AG04450 (cell line): ENCODE measurements around the gene SOX30. TPM values are rescaled to one million over a fixed set of nuclear protein-coding genes. Genes with fewer than 3 reads are reported as not detected.

Experiments
- CTCF ChIA-PET: fragments of 300-600, 350-600 bp; formaldehyde crosslinking; extraction: SDS; loops from one replicate; lab custom pipeline; 2022; ENCODE audit warnings: antibody characterized with exemption, inconsistent platforms; lab: Charles Lee
- POLR2A ChIA-PET: fragments of 350-600 bp; formaldehyde crosslinking; extraction: SDS; loops from one replicate; lab custom pipeline; 2021; ENCODE audit warnings: antibody characterized with exemption, inconsistent platforms; lab: Yijun Ruan, JAX
- DNase-seq: peaks from one replicate; pipeline ENCODE4 v3.0.0-alpha.2; 2011; ENCODE audit warnings: low read depth, low spot score
- H3K27ac ChIP-seq: one replicate; pipeline ENCODE4 v1.5.1; 2012; ENCODE audit warnings: low read depth, low read length, control low read depth
- H3K27me3 ChIP-seq: one replicate; pipeline ENCODE4 v1.6.0; 2012; ENCODE audit warnings: low read length; ENCODE audit not compliant: control insufficient read depth, insufficient read depth
- H3K4me3 ChIP-seq: 2 replicates; pipeline ENCODE4 v1.5.1; 2011; ENCODE audit warnings: mild to moderate bottlenecking, low read depth, low read length, control low read depth
- H3K9me3 ChIP-seq: 2 replicates; pipeline ENCODE4 v1.5.1; 2012; ENCODE audit warnings: low read length; ENCODE audit not compliant: control insufficient read depth, insufficient read depth
- polyA plus RNA-seq: library from polyadenylated mRNA; depleted of rRNA; stranded (reverse); fragments of >200 nt; gene quantifications from 2 replicates; pipeline ENCODE4 v1.2.3, GENCODE V29; 2011
- TF ChIP-seq, protein P1 (sequence below): IDR thresholded peaks from 2 replicates; pipeline ENCODE4 v1.5.1; 2011; ENCODE audit warnings: low read depth, low read length, control low read depth, inconsistent platforms

The SOX30 gene
- polyA plus RNA-seq, 1 experiment: 0.05 TPM

DNA sequence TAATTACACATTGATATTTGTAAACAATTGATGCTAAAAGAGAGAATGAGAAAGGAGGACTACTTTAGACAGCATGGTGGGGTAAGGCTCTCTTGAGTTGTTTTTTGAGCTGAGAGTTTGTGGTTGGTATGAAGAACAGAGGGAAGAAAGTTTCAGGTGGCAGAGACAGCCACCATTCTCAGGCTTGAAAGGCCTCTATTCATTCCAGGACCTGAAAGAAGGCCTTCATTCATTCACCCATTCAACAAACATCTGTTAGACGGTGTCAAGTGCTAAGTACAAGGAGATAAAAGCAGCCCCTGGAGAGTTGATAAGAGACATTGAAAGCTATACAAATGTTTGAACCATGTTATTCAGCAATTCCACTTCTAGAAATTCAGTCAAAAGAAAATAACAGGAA lies 55.0 kb downstream of the SOX30 start:
- Histone ChIP-seq H3K4me3 (no peak overlapping the region), H3K27me3 (no peaks in the 10 kb centered on the region), H3K27ac (no peak overlapping the region), H3K9me3 (no peaks in the 10 kb centered on the region)
- no peak for DNase-seq
- ChIA-PET CTCF (no interaction called here), POLR2A (no interaction called here)
- TF ChIP-seq, protein P1, sequence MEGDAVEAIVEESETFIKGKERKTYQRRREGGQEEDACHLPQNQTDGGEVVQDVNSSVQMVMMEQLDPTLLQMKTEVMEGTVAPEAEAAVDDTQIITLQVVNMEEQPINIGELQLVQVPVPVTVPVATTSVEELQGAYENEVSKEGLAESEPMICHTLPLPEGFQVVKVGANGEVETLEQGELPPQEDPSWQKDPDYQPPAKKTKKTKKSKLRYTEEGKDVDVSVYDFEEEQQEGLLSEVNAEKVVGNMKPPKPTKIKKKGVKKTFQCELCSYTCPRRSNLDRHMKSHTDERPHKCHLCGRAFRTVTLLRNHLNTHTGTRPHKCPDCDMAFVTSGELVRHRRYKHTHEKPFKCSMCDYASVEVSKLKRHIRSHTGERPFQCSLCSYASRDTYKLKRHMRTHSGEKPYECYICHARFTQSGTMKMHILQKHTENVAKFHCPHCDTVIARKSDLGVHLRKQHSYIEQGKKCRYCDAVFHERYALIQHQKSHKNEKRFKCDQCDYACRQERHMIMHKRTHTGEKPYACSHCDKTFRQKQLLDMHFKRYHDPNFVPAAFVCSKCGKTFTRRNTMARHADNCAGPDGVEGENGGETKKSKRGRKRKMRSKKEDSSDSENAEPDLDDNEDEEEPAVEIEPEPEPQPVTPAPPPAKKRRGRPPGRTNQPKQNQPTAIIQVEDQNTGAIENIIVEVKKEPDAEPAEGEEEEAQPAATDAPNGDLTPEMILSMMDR: no peak

DNA sequence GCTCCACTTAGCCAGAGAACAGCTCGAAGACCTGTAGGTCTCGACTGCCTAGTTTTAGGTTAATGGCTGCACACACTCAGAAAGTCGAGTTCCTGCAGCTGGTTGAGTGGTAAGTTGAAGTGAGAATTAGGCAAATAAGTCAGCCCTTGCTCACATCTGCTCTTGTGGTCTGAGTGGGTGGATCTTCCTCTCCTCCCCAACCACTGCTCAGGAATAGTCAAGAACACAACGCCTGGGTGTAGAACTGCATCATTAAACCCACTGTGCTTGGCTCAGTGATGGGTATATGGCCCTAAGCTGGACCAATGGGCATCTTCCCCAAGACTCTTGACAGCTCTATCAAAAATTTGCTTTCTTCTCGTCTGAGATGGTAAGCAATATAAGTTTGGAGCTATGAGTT lies 55.8 kb downstream of the SOX30 start:
- ChIA-PET POLR2A (no interaction called here), CTCF (interaction anchor here (0.6 kb wide), 1 partner anchor 353 kb away, joined by 3 read pairs; no protein-coding TSS in a partner anchor)
- Histone ChIP-seq H3K4me3 (no peak overlapping the region), H3K27me3 (no peaks in the 10 kb centered on the region), H3K9me3 (no peaks in the 10 kb centered on the region), H3K27ac (no peak overlapping the region)
- TF ChIP-seq, protein P1: no peak
- DNase-seq: no peak

DNA sequence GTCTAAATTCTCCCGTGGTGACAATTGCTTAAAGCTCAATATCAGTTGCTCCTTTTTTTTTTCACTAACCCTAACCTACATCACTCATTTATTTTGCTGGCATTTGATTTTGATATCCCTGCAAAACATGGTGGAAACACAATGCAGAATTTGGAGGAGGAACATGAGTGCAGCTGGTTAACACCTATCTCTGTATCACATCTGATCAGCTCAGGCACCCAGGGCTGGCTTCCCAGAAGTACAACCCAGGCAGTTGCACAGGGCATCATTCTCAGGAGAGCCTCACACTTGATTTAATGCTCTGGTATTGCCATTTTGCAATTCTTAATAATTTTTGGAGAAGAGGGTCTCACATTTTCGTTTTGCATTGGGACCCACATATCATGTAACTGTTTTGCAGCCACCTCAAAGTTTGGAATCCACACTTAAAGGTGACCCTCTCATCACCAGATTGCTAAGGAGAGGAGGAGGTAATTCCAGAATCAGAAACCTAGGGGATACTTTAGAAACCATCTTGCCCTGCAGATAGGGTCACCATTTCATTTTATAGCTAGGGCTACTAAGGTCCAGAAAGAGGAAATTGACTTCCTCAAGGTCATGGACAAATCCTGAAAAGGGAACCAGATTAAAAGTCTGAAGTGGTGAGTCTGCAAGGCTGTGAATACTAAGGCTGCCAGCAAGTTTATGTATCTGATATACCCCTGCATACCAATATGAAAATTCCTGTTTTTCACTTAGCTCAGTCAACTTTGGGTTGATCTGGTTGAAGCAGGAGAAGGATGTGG lies 57.4 kb downstream of the SOX30 start:
- no peak overlapping the region for H3K27ac ChIP-seq
- no peak for DNase-seq
- H3K4me3 ChIP-seq: no peak overlapping the region
- H3K27me3 ChIP-seq: no peaks in the 10 kb centered on the region
- TF ChIP-seq, protein P1: no peak
- no peaks in the 10 kb centered on the region for H3K9me3 ChIP-seq
- ChIA-PET CTCF (no interaction called here), POLR2A (no interaction called here)

DNA sequence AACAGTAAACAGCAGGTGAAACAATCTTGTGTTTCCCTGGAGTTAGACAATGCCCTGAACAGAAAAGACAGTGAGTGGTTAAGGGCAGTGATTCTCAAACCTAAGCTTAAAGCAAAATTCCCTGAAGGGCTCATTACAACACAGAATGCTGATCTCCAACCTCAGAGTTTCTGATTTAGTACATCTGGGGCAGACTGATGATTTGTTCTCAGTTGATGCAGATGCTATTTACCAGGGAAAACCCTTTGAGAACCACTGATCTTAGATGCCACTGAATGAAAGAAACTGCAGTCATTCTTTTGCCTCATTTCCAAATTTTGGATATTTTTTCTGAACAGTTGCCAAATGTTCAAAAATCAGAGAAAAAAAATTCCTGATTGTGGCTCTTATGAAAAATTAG lies 58.0 kb downstream of the SOX30 start:
- CTCF ChIA-PET: no interaction called here
- TF ChIP-seq, protein P1: no peak
- POLR2A ChIA-PET: no interaction called here

DNA sequence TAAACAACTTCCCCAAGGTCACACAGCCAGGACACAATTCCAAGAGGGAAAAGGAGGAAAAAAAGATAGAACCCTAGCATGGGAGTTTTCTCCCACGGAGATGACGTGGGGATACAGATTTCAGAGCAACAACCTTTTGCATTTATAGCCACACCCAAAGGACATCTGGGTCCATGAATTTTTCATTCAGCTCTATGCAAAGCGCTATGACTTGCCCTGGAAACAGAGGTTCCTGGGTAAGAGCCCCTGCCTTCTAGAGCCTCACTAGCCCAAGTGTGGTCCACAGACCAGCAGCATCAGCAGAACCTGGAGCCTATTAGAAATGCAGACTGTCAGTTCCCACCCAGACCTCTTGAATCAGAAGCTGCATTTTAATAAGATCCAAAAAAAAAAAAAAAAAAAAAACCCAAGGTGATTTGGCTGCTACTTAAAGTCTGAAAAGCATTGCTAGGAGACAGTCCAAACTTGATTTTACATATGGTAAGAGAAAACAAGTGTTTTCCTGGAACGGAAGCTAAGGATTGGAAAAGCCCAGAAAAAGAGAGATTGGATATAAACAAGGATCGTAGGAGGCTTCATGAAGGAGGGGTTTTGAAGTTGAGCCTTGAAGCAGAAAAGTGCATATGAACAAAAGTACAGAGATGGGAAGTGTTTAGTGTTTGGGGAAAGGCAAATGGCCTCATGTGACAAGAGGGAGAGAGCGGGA lies 59.0 kb downstream of the SOX30 start:
- ChIA-PET POLR2A (no interaction called here), CTCF (interaction anchor here (0.6 kb wide), 1 partner anchor 79 kb away, joined by 4 read pairs; no protein-coding TSS in a partner anchor)
- Histone ChIP-seq H3K27me3 (no peaks in the 10 kb centered on the region), H3K4me3 (no peak overlapping the region), H3K27ac (no peak overlapping the region), H3K9me3 (no peaks in the 10 kb centered on the region)
- TF ChIP-seq, protein P1: no peak
- DNase-seq: no peak

More for the DNA sequence above, 58.0 kb downstream of the SOX30 start:
- Histone ChIP-seq H3K27ac (no peak overlapping the region), H3K27me3 (no peaks in the 10 kb centered on the region), H3K9me3 (no peaks in the 10 kb centered on the region), H3K4me3 (no peak overlapping the region)
- DNase-seq: no peak
